Lower lobe of right lung (tissue), 2 donors: Measurements from ENCODE around the gene PEX10. TPM values are rescaled to one million over a fixed set of nuclear protein-coding genes. Genes with fewer than 3 reads are reported as not detected.

Experiments
- ATAC-seq, 2 donors: fragments of 200-7000 bp; cut with Tn5 transposase; one replicate each; pipeline ENCODE4 v1.9.1; 2020 to 2022; ENCODE audit warnings: mild to moderate bottlenecking in 2 of 2, moderate library complexity in 2 of 2
- DNase-seq: peaks from one replicate; pipeline ENCODE4 v3.0.0-alpha.2; 2020
- H3K27ac ChIP-seq: fragments of 200-600 bp; one replicate; pipeline ENCODE4 v1.8.0; 2022
- H3K27me3 ChIP-seq: fragments of 200-600 bp; one replicate; pipeline ENCODE4 v1.8.0; 2022; ENCODE audit warnings: low read depth
- H3K36me3 ChIP-seq: fragments of 200-600 bp; one replicate; pipeline ENCODE4 v1.8.0; 2022; ENCODE audit warnings: mild to moderate bottlenecking
- H3K4me1 ChIP-seq: fragments of 200-600 bp; one replicate; pipeline ENCODE4 v1.8.0; 2022
- H3K4me3 ChIP-seq: fragments of 200-600 bp; one replicate; pipeline ENCODE4 v1.8.0; 2022; ENCODE audit warnings: mild to moderate bottlenecking
- H3K9me3 ChIP-seq: fragments of 200-600 bp; one replicate; pipeline ENCODE4 v1.8.0; 2022
- intact Hi-C: fragments of 100-400 bp; cut with DNase I; formaldehyde crosslinking; loops from one replicate; pipeline ENCODE4 v1.11.0; 2022
- total RNA-seq: library from RNA; stranded (reverse); fragmentation: NEBNext Ultra II Directional; extraction: Animal tissue kit (Norgen Biotek cat#: 25700); gene quantifications from one replicate; pipeline ENCODE4 v1.2.1, GENCODE V29; 2021
- TF ChIP-seq, protein P1 (sequence below): fragments of 200-600 bp; IDR thresholded peaks from one replicate; pipeline ENCODE4 v1.8.0; 2022; ENCODE audit warnings: antibody characterized with exemption, mild to moderate bottlenecking
- donor health status: DM: no; HTN: yes; CAD: no; lungs with severe emphysema.

PEX10 gene
- total RNA-seq, 1 donor from 2014 or later = 12.4 TPM

DNA sequence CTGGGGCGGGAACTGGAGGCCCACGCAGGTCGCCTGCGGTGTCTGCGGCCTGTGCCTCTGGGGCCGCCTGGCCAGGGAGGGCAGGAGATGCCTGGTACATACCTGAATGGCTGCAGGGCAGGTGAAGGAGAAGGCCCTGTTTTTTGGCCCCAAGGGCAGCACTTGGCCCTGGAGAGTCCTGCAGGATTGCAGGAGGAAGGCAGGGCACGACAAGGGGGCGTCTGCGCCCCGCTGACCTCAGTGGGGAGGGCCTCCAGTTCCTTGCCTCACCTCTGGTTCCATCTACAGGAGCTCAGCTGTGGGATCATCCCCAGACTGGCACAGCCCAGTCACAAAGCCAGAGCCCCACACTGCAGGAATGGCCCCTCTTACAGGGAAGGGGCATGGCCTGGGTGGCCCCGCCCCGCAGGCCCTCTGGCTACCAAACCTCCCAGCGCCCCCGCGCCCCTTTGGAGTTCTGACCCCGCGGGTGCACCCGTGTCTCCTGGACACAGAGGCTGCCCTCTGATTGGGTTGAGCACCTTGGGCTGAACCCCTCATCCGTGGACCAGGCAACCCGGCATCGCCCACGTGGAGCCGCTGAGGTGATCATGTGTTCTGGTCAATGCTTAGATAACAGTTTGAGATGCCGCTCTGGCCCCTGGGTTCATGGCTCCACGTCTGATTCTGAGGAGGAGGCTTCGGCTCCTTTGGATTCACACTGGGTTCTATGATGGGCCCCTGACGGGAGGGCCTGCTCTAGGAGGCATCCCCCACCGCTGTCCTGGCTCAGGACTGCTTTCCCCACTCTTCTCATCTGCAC lies 1.3 kb upstream of the PEX10 start:
- intact Hi-C loops = no loop called here
- Histone ChIP-seq H3K4me3 (peak overlapping the region; percentile 97), H3K36me3 (peaks cover 3% of the 10 kb centered on the region), H3K27ac (peak overlapping the region; percentile 94), H3K27me3 (peaks cover 36% of the 10 kb centered on the region), H3K9me3 (no peaks in the 10 kb centered on the region), H3K4me1 (peaks cover 32% of the 10 kb centered on the region)
- ATAC-seq (no peak), DNase-seq (no peak)
- TF ChIP-seq, protein P1, sequence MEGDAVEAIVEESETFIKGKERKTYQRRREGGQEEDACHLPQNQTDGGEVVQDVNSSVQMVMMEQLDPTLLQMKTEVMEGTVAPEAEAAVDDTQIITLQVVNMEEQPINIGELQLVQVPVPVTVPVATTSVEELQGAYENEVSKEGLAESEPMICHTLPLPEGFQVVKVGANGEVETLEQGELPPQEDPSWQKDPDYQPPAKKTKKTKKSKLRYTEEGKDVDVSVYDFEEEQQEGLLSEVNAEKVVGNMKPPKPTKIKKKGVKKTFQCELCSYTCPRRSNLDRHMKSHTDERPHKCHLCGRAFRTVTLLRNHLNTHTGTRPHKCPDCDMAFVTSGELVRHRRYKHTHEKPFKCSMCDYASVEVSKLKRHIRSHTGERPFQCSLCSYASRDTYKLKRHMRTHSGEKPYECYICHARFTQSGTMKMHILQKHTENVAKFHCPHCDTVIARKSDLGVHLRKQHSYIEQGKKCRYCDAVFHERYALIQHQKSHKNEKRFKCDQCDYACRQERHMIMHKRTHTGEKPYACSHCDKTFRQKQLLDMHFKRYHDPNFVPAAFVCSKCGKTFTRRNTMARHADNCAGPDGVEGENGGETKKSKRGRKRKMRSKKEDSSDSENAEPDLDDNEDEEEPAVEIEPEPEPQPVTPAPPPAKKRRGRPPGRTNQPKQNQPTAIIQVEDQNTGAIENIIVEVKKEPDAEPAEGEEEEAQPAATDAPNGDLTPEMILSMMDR = no peak

GRCh38 chr1:2412773-2413494 lies 570 bp upstream of the PEX10 start:
- intact Hi-C loops = no loop called here
- H3K4me1 ChIP-seq = peaks cover 32% of the 10 kb centered on the region
- H3K4me3 ChIP-seq = peak overlapping the region; percentile 97
- no peaks in the 10 kb centered on the region for H3K9me3 ChIP-seq
- peak overlapping the region; percentile 94 for H3K27ac ChIP-seq
- TF ChIP-seq, protein P1 = no peak
- ATAC-seq (peak; percentile 52 to 59), DNase-seq (no peak)
- peaks cover 29% of the 10 kb centered on the region for H3K27me3 ChIP-seq
- peaks cover 10% of the 10 kb centered on the region for H3K36me3 ChIP-seq

- peak overlapping the region; percentile 94 for H3K27ac ChIP-seq
- peaks cover 19% of the 10 kb centered on the region for H3K27me3 ChIP-seq
- DNase-seq (peak; percentile 63), ATAC-seq (peak; percentile 20 to 44)
- intact Hi-C loops = no loop called here
- H3K4me3 ChIP-seq = peak overlapping the region; percentile 97
- TF ChIP-seq, protein P1 = no peak
- peaks cover 19% of the 10 kb centered on the region for H3K36me3 ChIP-seq
- no peaks in the 10 kb centered on the region for H3K9me3 ChIP-seq
- H3K4me1 ChIP-seq = peaks cover 32% of the 10 kb centered on the region
These were observed 466 bp downstream of the PEX10 start for GRCh38 chr1:2411801-2412394.

DNA sequence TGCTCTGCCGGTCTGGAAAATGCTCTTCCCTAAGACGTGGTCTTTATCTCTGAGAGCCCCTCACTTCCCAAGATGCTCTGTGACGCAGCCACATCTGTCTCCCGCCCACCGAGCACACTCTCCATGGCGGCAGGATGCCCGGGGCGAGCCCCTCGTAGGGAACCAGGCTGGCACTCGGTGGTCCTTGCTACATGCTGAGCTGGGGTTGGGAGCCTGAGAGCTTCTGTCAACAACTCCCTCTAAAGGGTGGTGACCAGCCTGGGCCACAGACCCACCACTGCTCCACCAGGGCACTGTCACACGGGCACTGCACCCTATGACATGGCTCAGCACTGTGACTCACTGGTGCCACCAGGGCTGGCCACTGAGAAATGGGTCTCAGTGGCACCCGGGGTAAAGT lies 2.6 kb downstream of the PEX10 start:
- Histone ChIP-seq H3K27me3 (no peaks in the 10 kb centered on the region), H3K4me1 (peaks cover 27% of the 10 kb centered on the region), H3K27ac (no peak overlapping the region), H3K9me3 (no peaks in the 10 kb centered on the region), H3K4me3 (no peak overlapping the region), H3K36me3 (peaks cover 41% of the 10 kb centered on the region)
- DNase-seq (no peak), ATAC-seq (no peak)
- TF ChIP-seq, protein P1 = no peak
- intact Hi-C loops = no loop called here

GRCh38 chr1:2408859-2409276 lies 3.5 kb downstream of the PEX10 start:
- DNase-seq = no peak
- no peak overlapping the region for H3K27ac ChIP-seq
- peaks cover 50% of the 10 kb centered on the region for H3K36me3 ChIP-seq
- TF ChIP-seq, protein P1 = no peak
- no peak for ATAC-seq
- H3K4me3 ChIP-seq = no peak overlapping the region
- no peaks in the 10 kb centered on the region for H3K9me3 ChIP-seq
- intact Hi-C loops = no loop called here
- no peaks in the 10 kb centered on the region for H3K27me3 ChIP-seq
- peaks cover 19% of the 10 kb centered on the region for H3K4me1 ChIP-seq
